ENCODE data around the gene IL4I1. TPM values are rescaled to one million over a fixed set of nuclear protein-coding genes. Genes with fewer than 3 reads are reported as not detected.
"Not testable (repeated sequence)": the region's sequence is repeated elsewhere in the genome, so short reads cannot be mapped to it uniquely, and the experiment has no call there.

Gene IL4I1
- 0.43 and 0.64 TPM in 2 replicates for total RNA-seq

GRCh38 chr19:49896863-49897621 lies at the start of gene IL4I1:
Gene IL4I1 (minus strand): TSS chr19:49896887. CDS start chr19:49896160, 727 bp downstream.
- no peak within 1 kb of the TSS for H3K4me3 ChIP-seq (ENCODE audit: low read depth, low read length)
- TF ChIP-seq CTCF (IDR thresholded peaks at IDR 0.05; ENCODE audit: insufficient read depth, low read depth, low read length), result no peak
- DNase-seq (ENCODE audit: low read depth), result peak; percentile 24

DNA sequence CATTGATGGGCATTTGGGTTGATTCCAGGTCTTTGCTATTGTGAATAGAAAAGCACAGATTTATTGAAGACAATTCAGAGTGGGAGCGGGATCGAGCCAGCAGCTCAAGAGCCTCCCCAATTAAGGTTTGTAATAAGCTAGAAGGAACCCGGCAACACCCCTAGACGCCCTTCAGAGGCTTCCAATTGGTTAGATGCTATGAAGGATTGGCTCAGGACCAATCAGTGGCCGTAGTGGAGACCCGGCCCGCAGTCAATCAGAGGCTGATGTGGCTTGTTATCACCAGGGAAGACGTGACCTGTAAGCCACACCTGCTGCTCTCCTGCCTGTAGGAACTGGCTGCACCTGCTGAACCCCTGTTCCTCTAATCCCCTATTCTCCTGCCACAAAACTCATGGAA lies 49.7 kb upstream of the IL4I1 start:
- DNase-seq (ENCODE audit: low read depth), result no peak
- no peak for TF ChIP-seq CTCF (IDR thresholded peaks at IDR 0.05; ENCODE audit: insufficient read depth, low read depth, low read length)
- no peak overlapping the region for H3K4me3 ChIP-seq (ENCODE audit: low read depth, low read length)

DNA sequence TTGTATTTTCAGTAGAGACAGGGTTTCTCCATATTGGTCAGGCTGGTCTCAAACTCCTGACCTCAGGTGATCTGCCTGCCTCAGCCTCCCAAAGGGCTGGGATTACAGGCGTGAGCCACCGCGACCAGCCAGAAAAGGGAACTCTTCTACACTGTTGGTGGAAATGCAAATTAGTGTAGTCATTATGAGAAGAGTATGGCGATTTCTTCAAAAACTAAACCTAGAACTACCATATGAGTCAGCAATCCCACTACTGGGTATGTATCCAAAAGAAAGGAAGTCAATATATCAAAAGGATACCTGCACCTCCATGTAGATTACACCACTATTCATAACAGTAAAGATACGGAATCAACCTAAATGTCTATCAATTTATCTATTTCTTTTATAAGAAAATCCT lies 47.9 kb upstream of the IL4I1 start:
- H3K4me3 ChIP-seq (ENCODE audit: low read depth, low read length); DNase-seq (ENCODE audit: low read depth): not testable (repeated sequence)

GRCh38 chr19:49940482-49940791 lies 43.8 kb upstream of the IL4I1 start:
- TF ChIP-seq CTCF (IDR thresholded peaks at IDR 0.05; ENCODE audit: insufficient read depth, low read depth, low read length), result no peak
- no peak overlapping the region for H3K4me3 ChIP-seq (ENCODE audit: low read depth, low read length)

DNA sequence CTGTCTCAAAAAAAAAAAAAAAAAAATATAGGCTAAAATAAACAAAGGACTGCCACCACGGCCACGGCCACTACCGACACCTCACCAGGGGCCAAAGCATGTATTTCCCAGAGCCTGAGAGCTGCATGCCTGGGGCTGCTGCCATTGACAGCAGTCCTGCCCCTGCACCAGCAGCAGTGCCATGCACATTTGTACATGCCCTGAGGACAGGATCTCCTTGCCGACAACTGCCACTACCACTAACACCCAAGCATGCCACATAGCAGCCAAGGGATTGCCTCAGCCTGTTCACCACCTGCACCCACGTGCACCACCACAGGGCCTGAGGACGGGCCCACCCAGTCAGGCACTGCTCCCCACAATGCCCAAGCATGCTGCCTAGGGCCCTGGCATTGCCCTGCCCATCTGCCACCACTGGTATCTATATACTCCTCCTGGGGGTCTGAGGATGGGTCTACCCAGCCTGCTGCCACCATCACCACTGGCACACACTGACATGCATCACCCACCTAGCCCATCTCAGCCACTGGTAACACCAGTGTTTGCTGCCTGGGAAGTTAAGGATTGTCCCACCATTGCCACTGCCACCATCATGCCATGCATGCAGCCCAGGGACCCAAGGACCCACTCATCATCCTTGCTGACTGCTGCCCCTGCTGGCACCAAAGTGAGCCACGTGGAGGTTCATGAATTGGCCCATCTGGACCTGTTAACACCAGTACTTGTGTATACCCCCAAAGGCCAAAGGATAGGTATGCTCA lies 43.2 kb upstream of the IL4I1 start:
- DNase-seq (ENCODE audit: low read depth), result no peak
- TF ChIP-seq CTCF (IDR thresholded peaks at IDR 0.05; ENCODE audit: insufficient read depth, low read depth, low read length), result peak; percentile 14
- H3K4me3 ChIP-seq (ENCODE audit: low read depth, low read length), result no peak overlapping the region

More at GRCh38 chr19:49940482-49940791, 43.8 kb upstream of the IL4I1 start:
- DNase-seq (ENCODE audit: low read depth), result no peak

DNA sequence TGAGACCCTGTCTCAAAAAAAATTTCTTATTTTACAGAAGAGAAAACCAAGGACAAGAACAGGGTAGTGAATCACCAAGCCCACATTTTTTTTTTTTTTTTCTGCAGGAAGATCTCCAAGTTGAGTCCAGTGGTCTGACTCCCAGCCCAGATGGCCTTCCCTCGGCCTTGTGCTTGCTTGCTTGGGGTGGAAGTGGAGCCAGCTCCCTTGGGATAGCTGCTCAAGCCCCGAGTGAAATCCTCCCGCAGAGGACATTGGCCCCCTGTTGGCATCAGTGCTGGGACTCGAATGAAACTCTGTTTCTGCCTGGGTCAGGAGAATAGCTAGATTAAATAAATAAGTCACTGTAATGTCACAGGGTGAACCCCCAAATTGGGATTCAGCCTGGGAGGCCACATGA lies 42.0 kb upstream of the IL4I1 start:
- H3K4me3 ChIP-seq (ENCODE audit: low read depth, low read length), result no peak overlapping the region
- TF ChIP-seq CTCF (IDR thresholded peaks at IDR 0.05; ENCODE audit: insufficient read depth, low read depth, low read length), result no peak
- DNase-seq (ENCODE audit: low read depth), result no peak

GRCh38 chr19:49937750-49938381 lies 41.2 kb upstream of the IL4I1 start:
- peak; percentile 96 for TF ChIP-seq CTCF (IDR thresholded peaks at IDR 0.05; ENCODE audit: insufficient read depth, low read depth, low read length)
- peak overlapping the region; percentile 48 for H3K4me3 ChIP-seq (ENCODE audit: low read depth, low read length)
- peak; percentile 66 for DNase-seq (ENCODE audit: low read depth)

All from fibroblast of villous mesenchyme (primary cell).